HCT116 (cell line): ENCODE results near the gene SLC7A5.

Experiments
- EGR1 ChIP-seq: IDR thresholded peaks from 2 replicates; pipeline ENCODE4 v1.6.1; 2012; ENCODE audit warnings: low read depth
- POLR2A ChIP-seq: IDR thresholded peaks from 2 replicates; pipeline ENCODE4 v1.7.0; 2011; ENCODE audit warnings: borderline replicate concordance; ENCODE audit not compliant: insufficient read depth, insufficient read length; ENCODE audit errors: extremely low read depth
- POLR2AphosphoS5 ChIP-seq: IDR thresholded peaks from 2 replicates; pipeline ENCODE4 v1.6.1; 2011; ENCODE audit warnings: mild to moderate bottlenecking, low read depth, low read length, moderate library complexity
- TCF7L2 ChIP-seq: IDR thresholded peaks from 2 replicates; pipeline ENCODE4 v1.7.0; 2011; ENCODE audit warnings: borderline replicate concordance, inconsistent platforms; ENCODE audit not compliant: insufficient read depth, insufficient read length; ENCODE audit errors: extremely low read depth
- TF ChIP-seq, protein P1 (sequence below), 3 experiments: fragments of 200-600 bp in 1 of 3; sonication (generic) in 1 of 3; IDR thresholded peaks in 2 of 3; conservative IDR thresholded peaks in 1 of 3; 2 replicates each; pipeline ENCODE4 v1.5.1; 2012 to 2017; ENCODE audit warnings: low read depth in 2 of 3, low read length in 2 of 3, antibody characterized with exemption in 1 of 3, borderline replicate concordance in 1 of 3, control low read depth in 1 of 3, mild to moderate bottlenecking in 1 of 3, mixed read lengths in 1 of 3, mixed run types in 1 of 3, moderate library complexity in 1 of 3; ENCODE audit not compliant: insufficient read depth in 1 of 3

DNA sequence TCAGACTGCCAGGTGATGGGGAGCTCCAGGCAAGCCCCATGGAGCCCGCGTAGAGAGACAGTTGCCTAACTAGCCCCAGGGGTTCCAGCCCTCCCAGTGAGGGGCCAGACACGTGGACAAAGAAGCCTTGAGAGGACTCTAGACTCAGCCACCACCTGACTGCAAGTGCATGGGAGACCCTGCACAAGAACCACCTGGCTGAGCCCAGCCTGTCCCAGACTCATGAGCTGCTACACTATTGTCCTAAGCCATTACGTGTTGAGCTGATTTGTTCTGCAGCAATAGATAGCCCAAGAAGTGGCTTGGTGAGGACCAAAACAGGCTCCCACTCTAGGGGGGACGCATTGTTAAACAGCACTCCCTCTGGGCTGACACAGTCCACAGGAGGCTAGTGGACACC, 65.9 kb downstream of the SLC7A5 start:
- TF ChIP-seq EGR1: no peak
- TF ChIP-seq POLR2A: no peak
- TF ChIP-seq TCF7L2: no peak
- TF ChIP-seq, protein P1, sequence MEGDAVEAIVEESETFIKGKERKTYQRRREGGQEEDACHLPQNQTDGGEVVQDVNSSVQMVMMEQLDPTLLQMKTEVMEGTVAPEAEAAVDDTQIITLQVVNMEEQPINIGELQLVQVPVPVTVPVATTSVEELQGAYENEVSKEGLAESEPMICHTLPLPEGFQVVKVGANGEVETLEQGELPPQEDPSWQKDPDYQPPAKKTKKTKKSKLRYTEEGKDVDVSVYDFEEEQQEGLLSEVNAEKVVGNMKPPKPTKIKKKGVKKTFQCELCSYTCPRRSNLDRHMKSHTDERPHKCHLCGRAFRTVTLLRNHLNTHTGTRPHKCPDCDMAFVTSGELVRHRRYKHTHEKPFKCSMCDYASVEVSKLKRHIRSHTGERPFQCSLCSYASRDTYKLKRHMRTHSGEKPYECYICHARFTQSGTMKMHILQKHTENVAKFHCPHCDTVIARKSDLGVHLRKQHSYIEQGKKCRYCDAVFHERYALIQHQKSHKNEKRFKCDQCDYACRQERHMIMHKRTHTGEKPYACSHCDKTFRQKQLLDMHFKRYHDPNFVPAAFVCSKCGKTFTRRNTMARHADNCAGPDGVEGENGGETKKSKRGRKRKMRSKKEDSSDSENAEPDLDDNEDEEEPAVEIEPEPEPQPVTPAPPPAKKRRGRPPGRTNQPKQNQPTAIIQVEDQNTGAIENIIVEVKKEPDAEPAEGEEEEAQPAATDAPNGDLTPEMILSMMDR (IDR thresholded peaks at IDR 0.05 in 2 of 3, conservative IDR thresholded peaks at IDR 0.05 in 1 of 3; ENCODE audit: borderline replicate concordance in 1 of 3, insufficient read depth in 1 of 3, low read depth in 2 of 3, low read length in 2 of 3): no peak
- TF ChIP-seq POLR2AphosphoS5: no peak
